22Rv1 (cell line): ENCODE measurements around the gene ST13.

Source experiments
- ZFX ChIP-seq: fragments of 450-650 bp; IDR thresholded peaks from 2 replicates; pipeline ENCODE4 v1.6.1; 2017; ENCODE audit warnings: antibody characterized with exemption, borderline replicate concordance
- TF ChIP-seq, protein P1 (sequence below): fragments of 450-650 bp; IDR thresholded peaks from 2 replicates; pipeline ENCODE4 v1.5.1; 2017; ENCODE audit warnings: mild to moderate bottlenecking

DNA sequence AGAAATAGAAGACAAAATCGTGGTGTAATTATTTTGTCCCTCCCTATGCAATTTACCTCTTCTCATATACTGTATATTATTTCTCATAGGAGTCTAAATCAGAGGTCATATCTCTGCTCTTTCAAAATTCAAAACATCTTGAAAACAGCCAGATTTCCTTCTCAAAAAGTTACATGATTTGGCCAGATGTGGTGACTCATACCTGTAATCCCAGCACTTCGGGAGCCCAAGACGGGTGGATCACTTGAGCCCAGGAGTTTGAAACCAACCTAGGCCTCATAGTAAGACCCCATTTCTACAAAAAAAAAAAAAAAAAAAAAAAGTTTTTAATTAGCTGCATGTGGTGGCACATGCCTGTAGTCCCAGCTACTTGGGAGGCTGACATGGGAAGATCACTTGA lies 34.4 kb upstream of the ST13 start:
- TF ChIP-seq, protein P1, sequence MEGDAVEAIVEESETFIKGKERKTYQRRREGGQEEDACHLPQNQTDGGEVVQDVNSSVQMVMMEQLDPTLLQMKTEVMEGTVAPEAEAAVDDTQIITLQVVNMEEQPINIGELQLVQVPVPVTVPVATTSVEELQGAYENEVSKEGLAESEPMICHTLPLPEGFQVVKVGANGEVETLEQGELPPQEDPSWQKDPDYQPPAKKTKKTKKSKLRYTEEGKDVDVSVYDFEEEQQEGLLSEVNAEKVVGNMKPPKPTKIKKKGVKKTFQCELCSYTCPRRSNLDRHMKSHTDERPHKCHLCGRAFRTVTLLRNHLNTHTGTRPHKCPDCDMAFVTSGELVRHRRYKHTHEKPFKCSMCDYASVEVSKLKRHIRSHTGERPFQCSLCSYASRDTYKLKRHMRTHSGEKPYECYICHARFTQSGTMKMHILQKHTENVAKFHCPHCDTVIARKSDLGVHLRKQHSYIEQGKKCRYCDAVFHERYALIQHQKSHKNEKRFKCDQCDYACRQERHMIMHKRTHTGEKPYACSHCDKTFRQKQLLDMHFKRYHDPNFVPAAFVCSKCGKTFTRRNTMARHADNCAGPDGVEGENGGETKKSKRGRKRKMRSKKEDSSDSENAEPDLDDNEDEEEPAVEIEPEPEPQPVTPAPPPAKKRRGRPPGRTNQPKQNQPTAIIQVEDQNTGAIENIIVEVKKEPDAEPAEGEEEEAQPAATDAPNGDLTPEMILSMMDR, result no peak
- no peak for TF ChIP-seq ZFX
